Retinal pigment epithelial cell (primary cell): ENCODE data around the gene FRMD1.

Source experiments
- DNase-seq: peaks from one replicate; pipeline ENCODE4 v3.0.0-alpha.2; 2010; ENCODE audit warnings: low read depth
- H3K4me3 ChIP-seq: 2 replicates; pipeline ENCODE4 v1.5.1; 2011; ENCODE audit warnings: mild to moderate bottlenecking, low read length, control low read depth, moderate library complexity
- TF ChIP-seq, protein P1 (sequence below): conservative IDR thresholded peaks from 2 replicates; pipeline ENCODE4 v1.5.1; 2011; ENCODE audit warnings: low read depth, low read length, control low read depth, inconsistent platforms

The FRMD1 gene

DNA sequence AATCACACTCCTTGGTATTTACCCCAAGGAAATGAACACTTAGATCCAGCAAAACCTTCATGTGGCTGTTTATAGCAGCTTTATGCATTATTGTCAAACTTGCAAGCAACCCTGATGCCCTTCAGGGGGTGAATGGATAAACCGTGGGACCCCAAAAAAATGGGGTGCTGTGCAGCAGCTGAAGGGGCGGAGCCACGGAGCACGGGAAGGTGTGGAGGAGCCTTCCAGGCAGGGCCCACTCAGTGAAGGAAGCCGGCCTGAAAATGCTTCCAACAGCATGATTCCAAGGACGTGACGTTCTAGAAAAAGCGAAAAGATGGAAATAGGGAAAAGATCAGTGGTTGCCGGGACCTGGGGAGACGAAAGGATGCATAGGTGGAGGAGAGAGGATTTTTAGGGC lies 25.6 kb upstream of the FRMD1 start:
- no peak for DNase-seq
- TF ChIP-seq, protein P1, sequence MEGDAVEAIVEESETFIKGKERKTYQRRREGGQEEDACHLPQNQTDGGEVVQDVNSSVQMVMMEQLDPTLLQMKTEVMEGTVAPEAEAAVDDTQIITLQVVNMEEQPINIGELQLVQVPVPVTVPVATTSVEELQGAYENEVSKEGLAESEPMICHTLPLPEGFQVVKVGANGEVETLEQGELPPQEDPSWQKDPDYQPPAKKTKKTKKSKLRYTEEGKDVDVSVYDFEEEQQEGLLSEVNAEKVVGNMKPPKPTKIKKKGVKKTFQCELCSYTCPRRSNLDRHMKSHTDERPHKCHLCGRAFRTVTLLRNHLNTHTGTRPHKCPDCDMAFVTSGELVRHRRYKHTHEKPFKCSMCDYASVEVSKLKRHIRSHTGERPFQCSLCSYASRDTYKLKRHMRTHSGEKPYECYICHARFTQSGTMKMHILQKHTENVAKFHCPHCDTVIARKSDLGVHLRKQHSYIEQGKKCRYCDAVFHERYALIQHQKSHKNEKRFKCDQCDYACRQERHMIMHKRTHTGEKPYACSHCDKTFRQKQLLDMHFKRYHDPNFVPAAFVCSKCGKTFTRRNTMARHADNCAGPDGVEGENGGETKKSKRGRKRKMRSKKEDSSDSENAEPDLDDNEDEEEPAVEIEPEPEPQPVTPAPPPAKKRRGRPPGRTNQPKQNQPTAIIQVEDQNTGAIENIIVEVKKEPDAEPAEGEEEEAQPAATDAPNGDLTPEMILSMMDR = no peak
- no peak overlapping the region for H3K4me3 ChIP-seq

DNA sequence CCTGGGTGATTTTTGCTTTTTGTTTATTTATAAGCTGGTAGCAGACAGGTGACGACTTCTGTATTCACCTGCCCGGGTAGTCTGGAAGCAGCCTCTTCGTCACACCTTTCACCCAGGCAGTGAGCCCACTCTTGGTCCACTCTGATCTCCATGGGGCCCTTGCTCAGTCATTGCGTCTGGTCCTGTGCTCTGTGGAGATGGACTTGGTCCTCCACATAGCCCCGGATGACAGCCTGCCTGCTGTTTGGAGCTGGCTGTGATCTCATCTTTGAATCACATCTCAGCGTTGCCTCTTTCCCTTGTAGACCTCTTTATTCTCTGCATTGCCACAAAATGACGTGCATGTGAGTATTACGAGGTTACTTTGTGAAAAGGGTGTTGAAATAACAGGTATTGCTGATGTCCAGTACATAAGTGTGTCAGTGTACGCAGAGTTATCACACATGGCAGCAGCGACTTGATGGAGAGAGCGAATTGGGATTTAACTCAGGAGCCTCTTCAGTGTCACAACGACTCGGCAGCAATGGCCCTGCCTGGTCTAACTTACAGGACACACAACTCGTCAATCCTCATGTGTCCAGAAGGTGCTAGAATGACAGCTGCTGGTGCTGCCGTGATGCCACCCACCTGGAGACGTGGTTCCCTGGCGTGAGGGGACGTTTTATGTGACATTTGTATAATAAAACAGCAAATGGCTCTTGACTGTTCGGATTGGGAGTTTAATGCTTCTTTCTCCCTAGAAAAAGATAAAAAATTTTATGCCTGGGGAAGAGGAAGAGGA lies 24.2 kb upstream of the FRMD1 start:
- H3K4me3 ChIP-seq = no peak overlapping the region
- no peak for DNase-seq
- TF ChIP-seq, protein P1 = no peak

DNA sequence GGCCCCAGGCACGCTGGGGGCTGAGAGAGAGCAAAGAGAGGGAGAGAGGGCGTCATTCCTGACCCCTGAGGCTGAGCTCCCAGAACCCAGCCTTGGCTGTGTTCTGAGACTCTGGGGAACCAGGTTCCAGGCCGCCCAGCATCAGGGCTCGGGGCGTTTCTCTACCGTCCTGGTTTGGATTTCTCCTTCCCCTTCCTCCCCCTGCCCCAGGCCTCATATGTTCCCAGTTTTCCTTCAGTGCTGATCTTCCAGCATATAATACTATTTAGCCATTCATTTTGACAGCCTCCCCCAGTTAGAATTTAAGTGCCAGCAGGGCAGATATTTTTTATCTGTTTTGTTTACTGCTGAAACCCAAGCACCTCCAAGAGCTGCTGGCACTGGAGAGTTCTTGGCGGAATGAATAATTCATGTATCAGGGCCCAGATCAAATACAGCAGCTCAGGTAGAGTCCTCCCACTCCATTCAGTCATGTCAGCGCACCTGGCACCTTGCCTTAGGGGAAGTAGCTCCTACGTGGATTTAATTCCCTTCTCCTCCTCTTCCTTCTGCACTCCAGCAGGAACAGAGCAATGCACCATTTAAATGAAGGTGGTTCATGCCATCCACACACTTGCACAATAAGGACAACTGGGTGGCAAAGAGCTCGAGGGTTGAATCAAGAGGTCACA lies 23.4 kb upstream of the FRMD1 start:
- DNase-seq = no peak
- TF ChIP-seq, protein P1 = no peak

DNA sequence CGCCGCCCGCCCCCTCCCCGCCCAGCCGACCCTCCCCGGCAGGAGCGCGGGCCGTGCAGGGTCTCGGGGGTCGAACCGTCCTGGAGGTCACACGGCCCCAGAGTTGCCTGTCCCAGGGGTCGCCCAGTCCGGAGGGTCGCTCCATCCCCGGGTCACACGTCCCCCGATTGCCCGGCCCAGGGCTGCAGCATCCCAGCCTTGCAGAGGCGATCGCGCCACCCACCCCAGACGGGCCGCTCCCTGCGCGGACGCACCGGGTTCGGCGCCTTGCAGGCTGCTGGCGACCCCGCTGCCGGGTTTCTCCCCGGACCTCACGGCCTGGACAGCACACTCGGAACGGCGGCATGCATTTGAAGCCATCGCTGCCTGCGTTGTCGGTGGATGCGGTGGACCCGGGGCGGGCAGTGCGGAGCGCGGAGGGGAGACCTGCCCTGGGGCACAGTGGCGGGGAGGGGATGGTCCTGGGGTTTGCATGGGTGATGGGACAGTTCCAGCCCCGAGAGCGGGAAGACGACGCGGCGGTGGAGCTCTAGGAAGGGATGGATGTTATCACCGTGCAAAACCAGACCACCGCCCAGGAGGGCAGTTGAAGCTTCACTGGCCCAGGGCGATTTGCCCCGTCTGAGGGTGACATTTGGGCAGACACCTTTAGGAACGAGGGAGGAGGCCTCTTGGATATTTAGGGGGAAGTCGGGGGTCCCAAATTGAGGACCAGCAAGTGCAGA lies 22.7 kb upstream of the FRMD1 start:
- H3K4me3 ChIP-seq = no peak overlapping the region
- TF ChIP-seq, protein P1 = no peak
- no peak for DNase-seq

More for the DNA sequence above, 23.4 kb upstream of the FRMD1 start:
- no peak overlapping the region for H3K4me3 ChIP-seq

DNA sequence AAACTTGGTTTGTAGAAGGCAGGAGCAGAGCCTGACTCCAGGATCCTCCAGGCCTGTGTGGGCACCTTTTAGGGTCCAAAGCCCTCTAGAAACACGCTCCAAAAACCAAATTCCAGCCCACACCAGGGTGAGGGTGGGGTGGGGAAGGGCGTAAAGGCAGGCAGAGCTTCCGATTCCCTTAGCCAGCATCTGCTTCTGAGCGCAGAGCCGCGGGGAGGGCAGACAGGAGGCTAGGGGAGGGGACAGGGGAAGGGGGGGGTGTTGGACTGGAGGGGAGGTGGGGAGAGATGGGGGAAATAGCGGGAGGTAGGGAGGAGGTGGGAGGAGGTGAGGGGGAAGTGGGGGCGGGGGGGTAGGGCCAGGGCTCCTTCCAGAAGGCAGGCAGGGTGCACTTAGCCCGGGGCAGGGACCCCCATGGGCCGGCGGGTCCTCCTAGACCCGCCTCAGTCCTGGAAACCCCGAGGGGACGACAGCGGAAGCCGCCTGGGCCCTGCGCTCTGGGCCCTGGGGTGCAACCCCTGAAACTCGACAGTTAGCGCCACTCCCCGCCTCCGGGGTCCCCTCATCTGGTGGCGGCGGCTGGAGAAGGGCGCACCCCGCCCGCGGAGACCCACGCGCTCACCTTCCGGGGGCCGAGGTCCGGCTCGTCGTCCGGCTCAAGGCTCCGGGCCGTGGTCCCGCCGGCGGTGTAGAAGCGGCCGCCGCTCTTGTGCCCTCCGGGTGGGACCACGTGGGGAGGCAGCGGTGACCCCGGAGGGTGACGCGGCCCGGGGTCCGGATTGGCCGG lies 22.0 kb upstream of the FRMD1 start:
- no peak overlapping the region for H3K4me3 ChIP-seq
- TF ChIP-seq, protein P1 = no peak
- DNase-seq = no peak

DNA sequence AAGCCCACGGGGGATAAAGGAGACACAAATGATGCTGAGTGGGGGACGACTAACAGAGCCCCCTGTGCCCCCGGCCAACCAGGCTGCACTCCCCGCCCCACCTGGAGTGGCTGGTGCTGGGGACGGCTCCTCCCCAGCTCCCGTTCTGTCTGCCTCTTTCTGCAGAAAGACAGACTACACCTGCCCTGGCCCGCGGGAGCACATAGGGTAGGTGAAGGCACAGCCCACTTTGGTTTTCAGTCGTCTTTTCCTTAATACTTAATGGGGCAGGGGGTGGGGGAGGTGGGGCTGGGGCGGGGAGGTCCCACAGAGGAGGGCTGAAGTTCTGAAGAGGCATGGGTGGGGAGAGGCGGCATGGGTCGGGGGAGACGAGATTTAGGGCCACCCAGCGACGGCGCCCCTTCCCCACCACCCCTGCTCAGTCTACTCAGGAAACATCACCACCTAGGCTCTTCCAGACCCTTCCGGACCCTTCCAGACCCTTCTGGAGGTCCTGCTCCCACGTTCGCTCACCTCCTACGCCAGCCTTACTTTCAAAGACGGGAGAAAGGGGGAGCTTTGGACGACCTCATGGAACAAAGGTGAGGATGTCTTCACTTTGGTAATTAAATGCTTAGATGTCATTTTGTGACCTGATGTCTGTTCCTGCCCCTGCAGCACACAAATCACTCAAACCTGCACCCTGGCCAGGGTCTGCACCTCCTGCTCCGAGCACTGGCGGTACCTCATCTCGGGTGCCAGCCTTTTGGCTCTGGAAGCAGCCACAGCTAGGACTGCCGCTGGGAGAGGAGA lies 21.2 kb upstream of the FRMD1 start:
- DNase-seq = no peak
- H3K4me3 ChIP-seq = no peak overlapping the region
- TF ChIP-seq, protein P1 = no peak
